ENCODE results near the gene ZNF813.

GRCh38 chr19:53520163-53520546, 52.6 kb downstream of the ZNF813 start:
- TF ChIP-seq, protein P1, sequence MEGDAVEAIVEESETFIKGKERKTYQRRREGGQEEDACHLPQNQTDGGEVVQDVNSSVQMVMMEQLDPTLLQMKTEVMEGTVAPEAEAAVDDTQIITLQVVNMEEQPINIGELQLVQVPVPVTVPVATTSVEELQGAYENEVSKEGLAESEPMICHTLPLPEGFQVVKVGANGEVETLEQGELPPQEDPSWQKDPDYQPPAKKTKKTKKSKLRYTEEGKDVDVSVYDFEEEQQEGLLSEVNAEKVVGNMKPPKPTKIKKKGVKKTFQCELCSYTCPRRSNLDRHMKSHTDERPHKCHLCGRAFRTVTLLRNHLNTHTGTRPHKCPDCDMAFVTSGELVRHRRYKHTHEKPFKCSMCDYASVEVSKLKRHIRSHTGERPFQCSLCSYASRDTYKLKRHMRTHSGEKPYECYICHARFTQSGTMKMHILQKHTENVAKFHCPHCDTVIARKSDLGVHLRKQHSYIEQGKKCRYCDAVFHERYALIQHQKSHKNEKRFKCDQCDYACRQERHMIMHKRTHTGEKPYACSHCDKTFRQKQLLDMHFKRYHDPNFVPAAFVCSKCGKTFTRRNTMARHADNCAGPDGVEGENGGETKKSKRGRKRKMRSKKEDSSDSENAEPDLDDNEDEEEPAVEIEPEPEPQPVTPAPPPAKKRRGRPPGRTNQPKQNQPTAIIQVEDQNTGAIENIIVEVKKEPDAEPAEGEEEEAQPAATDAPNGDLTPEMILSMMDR (conservative IDR thresholded peaks at IDR 0.05; ENCODE audit: low read depth, low read length) = no peak
- TF ChIP-seq EZH2phosphoT487 (IDR thresholded peaks at IDR 0.05; ENCODE audit: borderline replicate concordance, low read length) (no peak), EZH2 (IDR thresholded peaks at IDR 0.05; ENCODE audit: low read length, unreplicated experiment) (no peak)

Data from PC-3 (cell line).